Smooth muscle cell (in vitro differentiated cells): ENCODE data around the gene ENTPD8. TPM values are rescaled to one million over a fixed set of nuclear protein-coding genes. Genes with fewer than 3 reads are reported as not detected.

Source experiments
- DNase-seq: peaks from one replicate; lab custom pipeline; 2025; ENCODE audit not compliant: unreplicated experiment; lab: John Stamatoyannopoulos, UW
- H2AFZ ChIP-seq: fragments of 200-600 bp; sonication (generic); 2 replicates; pipeline ENCODE4 v1.6.0; 2016; ENCODE audit warnings: antibody characterized with exemption, low read depth, mild to moderate bottlenecking
- H3F3A ChIP-seq: fragments of 200-600 bp; sonication (generic); 2 replicates; pipeline ENCODE4 v1.6.0; 2017; ENCODE audit warnings: antibody characterized with exemption, low read depth
- H3K27ac ChIP-seq: fragments of 200-600 bp; sonication (generic); 2 replicates; pipeline ENCODE4 v1.5.1; 2016; ENCODE audit warnings: low read depth, mild to moderate bottlenecking
- H3K27me3 ChIP-seq: fragments of 200-600 bp; sonication (generic); 2 replicates; pipeline ENCODE4 v1.6.1; 2016; ENCODE audit warnings: low read depth, mild to moderate bottlenecking
- H3K36me3 ChIP-seq: fragments of 200-600 bp; sonication (generic); 2 replicates; pipeline ENCODE4 v1.5.1; 2016; ENCODE audit warnings: low read depth
- H3K4me1 ChIP-seq: fragments of 200-600 bp; sonication (generic); 2 replicates; pipeline ENCODE4 v1.5.1; 2016; ENCODE audit warnings: low read depth
- H3K4me2 ChIP-seq: fragments of 200-600 bp; sonication (generic); 2 replicates; pipeline ENCODE4 v1.6.0; 2016; ENCODE audit warnings: mild to moderate bottlenecking
- H3K4me3 ChIP-seq: fragments of 200-600 bp; sonication (generic); 2 replicates; pipeline ENCODE4 v1.5.1; 2016; ENCODE audit warnings: mild to moderate bottlenecking
- H3K79me2 ChIP-seq: fragments of 200-600 bp; sonication (generic); 2 replicates; pipeline ENCODE4 v1.6.0; 2016; ENCODE audit warnings: low read depth, mild to moderate bottlenecking
- H3K9ac ChIP-seq: fragments of 200-600 bp; sonication (generic); 2 replicates; pipeline ENCODE4 v1.6.0; 2016; ENCODE audit warnings: low read depth
- H3K9me3 ChIP-seq: fragments of 200-600 bp; sonication (generic); replicated peaks from 2 replicates; pipeline ENCODE4 v1.5.1; 2016; ENCODE audit warnings: low read depth
- H4K20me1 ChIP-seq: fragments of 200-600 bp; sonication (generic); 2 replicates; pipeline ENCODE4 v1.6.0; 2016; ENCODE audit warnings: low read depth
- CTCF ChIP-seq: fragments of 200-600 bp; sonication (generic); IDR thresholded peaks from 2 replicates; pipeline ENCODE4 v1.5.1; 2017; ENCODE audit warnings: borderline replicate concordance, mild to moderate bottlenecking, antibody characterized with exemption; ENCODE audit not compliant: insufficient read depth, poor library complexity, severe bottlenecking
- WGBS: methylation state at CpG from one replicate; pipeline ENCODE4 v1.1.7; 2016; ENCODE audit warnings: low lambda C conversion rate; 5-methylcytosine and 5-hydroxymethylcytosine counted together
- polyA plus RNA-seq: library from polyadenylated mRNA; unstranded; fragments of >200 nt; fragmentation: Nextera tagmentation; extraction: Ambion mirVana; gene quantifications from 2 replicates; pipeline ENCODE4 v1.2.1, GENCODE V29; 2016
- total RNA-seq: library from RNA; depleted of rRNA; stranded (reverse); fragments of >200 nt; gene quantifications from 2 replicates; pipeline ENCODE4 v1.2.3, GENCODE V29; 2014

Gene ENTPD8
- total and polyA plus RNA-seq, 2 experiments from 2014 or later, result not detected

- Histone ChIP-seq H3K79me2 (no peaks in the 10 kb centered on the region), H3K9ac (no peak overlapping the region), H3K4me3 (no peak overlapping the region), H4K20me1 (no peaks in the 10 kb centered on the region), H3K4me1 (no peaks in the 10 kb centered on the region), H3K27ac (no peak overlapping the region), H3K9me3 (no peaks in the 10 kb centered on the region), H3K36me3 (no peaks in the 10 kb centered on the region), H2AFZ (no peak overlapping the region), H3K4me2 (no peak overlapping the region), H3F3A (peaks cover 6% of the 10 kb centered on the region), H3K27me3 (no peaks in the 10 kb centered on the region)
- no peak for DNase-seq
- WGBS, result 89% methylated on average over 14 of the region's 18 CpGs
- no peak for TF ChIP-seq CTCF
These were observed 8.9 kb upstream of the ENTPD8 start for GRCh38 chr9:137449931-137450538.

GRCh38 chr9:137449081-137449844 lies 8.1 kb upstream of the ENTPD8 start:
- no peaks in the 10 kb centered on the region for H3K79me2 ChIP-seq
- no peak for TF ChIP-seq CTCF
- WGBS, result 92% methylated on average over 35 of the region's 36 CpGs

GRCh38 chr9:137448602-137448962 lies 7.4 kb upstream of the ENTPD8 start:
- TF ChIP-seq CTCF, result no peak
- H3K27me3 ChIP-seq, result no peaks in the 10 kb centered on the region
- H4K20me1 ChIP-seq, result no peaks in the 10 kb centered on the region
- WGBS, result 96% methylated on average over 14 of the region's 16 CpGs
- H3K36me3 ChIP-seq, result no peaks in the 10 kb centered on the region
- no peak overlapping the region for H3K4me3 ChIP-seq
- no peaks in the 10 kb centered on the region for H3K4me1 ChIP-seq
- DNase-seq, result no peak
- no peak overlapping the region for H3K27ac ChIP-seq
- no peaks in the 10 kb centered on the region for H3K9me3 ChIP-seq
- peaks cover 6% of the 10 kb centered on the region for H3F3A ChIP-seq
- H3K79me2 ChIP-seq, result no peaks in the 10 kb centered on the region
- no peak overlapping the region for H3K9ac ChIP-seq
- no peak overlapping the region for H3K4me2 ChIP-seq
- H2AFZ ChIP-seq, result no peak overlapping the region

More at GRCh38 chr9:137449081-137449844, 8.1 kb upstream of the ENTPD8 start:
- no peak overlapping the region for H3K4me2 ChIP-seq
- H3K4me1 ChIP-seq, result no peaks in the 10 kb centered on the region
- no peak overlapping the region for H2AFZ ChIP-seq
- no peaks in the 10 kb centered on the region for H3K36me3 ChIP-seq
- no peak overlapping the region for H3K9ac ChIP-seq
- H3K4me3 ChIP-seq, result no peak overlapping the region
- no peak overlapping the region for H3K27ac ChIP-seq
- no peaks in the 10 kb centered on the region for H3K9me3 ChIP-seq
- DNase-seq, result no peak
- no peaks in the 10 kb centered on the region for H4K20me1 ChIP-seq
- peaks cover 6% of the 10 kb centered on the region for H3F3A ChIP-seq
- no peaks in the 10 kb centered on the region for H3K27me3 ChIP-seq
